GM12878 (cell line): ENCODE data around the gene IPO5.

Experiments
- BRCA1 ChIP-seq: IDR thresholded peaks from 2 replicates; pipeline ENCODE4 v1.6.1; 2011; ENCODE audit warnings: low read depth, low read length, improper control_type of control experiment
- CEBPB ChIP-seq, 2 experiments: fragments of 150-350 bp in 1 of 2; IDR thresholded peaks; 2 replicates each; pipeline ENCODE4 v1.6.1; 2012 to 2014; ENCODE audit warnings: low read depth in 2 of 2, low read length in 2 of 2, borderline replicate concordance in 1 of 2, inconsistent platforms in 1 of 2
- CTCF ChIP-seq, 3 experiments: IDR thresholded peaks in 2 of 3; conservative IDR thresholded peaks in 1 of 3; 2 replicates each; pipeline ENCODE4 v1.5.1; 2011; ENCODE audit warnings: low read depth in 3 of 3, low read length in 3 of 3, mild to moderate bottlenecking in 3 of 3, control low read depth in 2 of 3, moderate library complexity in 2 of 3, inconsistent platforms in 1 of 3, mixed read lengths in 1 of 3; ENCODE audit not compliant: control insufficient read depth in 2 of 3, insufficient read depth in 1 of 3; ENCODE audit errors: extremely low read depth in 1 of 3
- MYC ChIP-seq: IDR thresholded peaks from 2 replicates; pipeline ENCODE4 v1.6.1; 2011; ENCODE audit warnings: mild to moderate bottlenecking, low read length, moderate library complexity, inconsistent platforms; ENCODE audit not compliant: insufficient read depth, insufficient replicate concordance, insufficient read length, severe bottlenecking
- SMC3 ChIP-seq: IDR thresholded peaks from 2 replicates; pipeline ENCODE4 v1.6.1; 2011; ENCODE audit warnings: low read length, improper control_type of control experiment, borderline replicate concordance
- ZNF24 ChIP-seq: fragments of 450-650 bp; IDR thresholded peaks from 2 replicates; pipeline ENCODE4 v1.6.1; 2017; ENCODE audit warnings: antibody characterized with exemption, mild to moderate bottlenecking

GRCh38 chr13:98060282-98060681, 106.8 kb downstream of the IPO5 start:
- TF ChIP-seq SMC3 (no peak), MYC (no peak), CTCF (IDR thresholded peaks at IDR 0.05 in 2 of 3, conservative IDR thresholded peaks at IDR 0.05 in 1 of 3; ENCODE audit: control insufficient read depth in 2 of 3, extremely low read depth in 1 of 3, insufficient read depth in 1 of 3, low read depth in 3 of 3, low read length in 3 of 3) (no peak), ZNF24 (no peak), BRCA1 (no peak), CEBPB (IDR thresholded peaks at IDR 0.05; ENCODE audit: borderline replicate concordance in 1 of 2, low read depth in 2 of 2, low read length in 2 of 2) (no peak)
